Activated CD4-positive, CD25-positive, alpha-beta regulatory T cell treated with anti-CD3 and anti-CD28 coated beads, Interleukin-2, amount 50 U/mL, for 24 hours (primary cell): Measurements from ENCODE around the gene NEK8.
A peak's percentile ranks its signal among the peaks of the same experiment; 100 is the strongest.
"Not testable (repeated sequence)": the region's sequence is repeated elsewhere in the genome, so short reads cannot be mapped to it uniquely, and the experiment has no call there.

Experiments
- ATAC-seq, 2 donors: fragments of 150-1000 bp; cut with Tn5 transposase; one replicate each; pipeline ENCODE4 v1.10.0; 2021; ENCODE audit warnings: mild to moderate bottlenecking in 1 of 2, moderate library complexity in 1 of 2

The NEK8 gene

GRCh38 chr17:28710861-28711722, 17.5 kb upstream of the NEK8 start:
- ATAC-seq = peak; percentile 89 to 93

GRCh38 chr17:28711723-28712031, 16.9 kb upstream of the NEK8 start, which contains the start of gene PROCA1:
PROCA1 (minus strand) TSS chr17:28711888; CDS start chr17:28711660, 228 bp downstream.
- peak; percentile 28 to 32 for ATAC-seq

GRCh38 chr17:28712032-28712704, 16.4 kb upstream of the NEK8 start:
- ATAC-seq = peak; percentile 39 to 49

GRCh38 chr17:28712705-28713415, 15.7 kb upstream of the NEK8 start:
- no peak for ATAC-seq

- ATAC-seq = no peak
Observed at GRCh38 chr17:28714281-28714680, 14.3 kb upstream of the NEK8 start.

- no peak for ATAC-seq
Observed at GRCh38 chr17:28715217-28715616, 13.4 kb upstream of the NEK8 start.

- no peak for ATAC-seq
Observed at GRCh38 chr17:28716740-28717577, 11.6 kb upstream of the NEK8 start.

- peak in 1 of 2 donors; percentile 9 for ATAC-seq
Observed at GRCh38 chr17:28717578-28718332, 10.8 kb upstream of the NEK8 start, which contains the start of gene RAB34. RAB34 (minus strand) TSS chr17:28717868; CDS start chr17:28717266, 602 bp downstream.

- no peak for ATAC-seq
Observed at GRCh38 chr17:28718333-28719020, 10.1 kb upstream of the NEK8 start.

- ATAC-seq = no peak
Observed at GRCh38 chr17:28719021-28719433, 9.6 kb upstream of the NEK8 start.

GRCh38 chr17:28720247-28720996, 8.2 kb upstream of the NEK8 start:
- ATAC-seq = peak in 1 of 2 donors; percentile 14

- ATAC-seq = not testable (repeated sequence)
Observed at GRCh38 chr17:28720997-28721329, 7.6 kb upstream of the NEK8 start.

GRCh38 chr17:28722417-28723158, 6.0 kb upstream of the NEK8 start:
- no peak for ATAC-seq

- ATAC-seq = no peak
Observed at GRCh38 chr17:28723159-28723835, 5.3 kb upstream of the NEK8 start.

- ATAC-seq = not testable (repeated sequence)
Observed at GRCh38 chr17:28723836-28724499, 4.6 kb upstream of the NEK8 start.

GRCh38 chr17:28724500-28725165, 4.0 kb upstream of the NEK8 start:
- no peak for ATAC-seq

GRCh38 chr17:28725166-28725659, 3.4 kb upstream of the NEK8 start:
- no peak for ATAC-seq
